ENCODE measurements around the gene ARFGAP3.

Gene ARFGAP3

DNA sequence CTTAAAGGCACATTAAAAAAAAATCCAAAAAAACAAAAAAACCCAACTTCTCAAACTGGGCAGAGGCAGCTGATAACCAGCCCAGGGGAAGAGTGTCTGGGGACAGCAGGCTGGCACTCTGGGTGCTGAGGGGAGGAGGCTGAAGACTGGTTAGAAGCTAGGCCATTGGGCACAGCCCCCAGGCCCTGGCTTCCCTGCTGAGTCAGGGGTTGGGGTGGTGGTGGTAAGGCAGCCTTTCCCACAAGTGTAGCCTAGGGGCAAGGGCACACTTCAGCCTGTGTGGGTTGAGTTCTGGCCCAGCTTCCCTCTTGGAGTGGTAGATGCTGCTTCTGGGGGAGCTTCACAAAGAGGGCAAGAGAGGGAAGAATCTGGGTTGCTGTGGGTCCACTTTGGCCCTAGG lies 16.3 kb upstream of the ARFGAP3 start:
- Histone ChIP-seq H3K27ac (no peak overlapping the region), H3K4me3 (no peak overlapping the region)
- TF ChIP-seq, protein P1, sequence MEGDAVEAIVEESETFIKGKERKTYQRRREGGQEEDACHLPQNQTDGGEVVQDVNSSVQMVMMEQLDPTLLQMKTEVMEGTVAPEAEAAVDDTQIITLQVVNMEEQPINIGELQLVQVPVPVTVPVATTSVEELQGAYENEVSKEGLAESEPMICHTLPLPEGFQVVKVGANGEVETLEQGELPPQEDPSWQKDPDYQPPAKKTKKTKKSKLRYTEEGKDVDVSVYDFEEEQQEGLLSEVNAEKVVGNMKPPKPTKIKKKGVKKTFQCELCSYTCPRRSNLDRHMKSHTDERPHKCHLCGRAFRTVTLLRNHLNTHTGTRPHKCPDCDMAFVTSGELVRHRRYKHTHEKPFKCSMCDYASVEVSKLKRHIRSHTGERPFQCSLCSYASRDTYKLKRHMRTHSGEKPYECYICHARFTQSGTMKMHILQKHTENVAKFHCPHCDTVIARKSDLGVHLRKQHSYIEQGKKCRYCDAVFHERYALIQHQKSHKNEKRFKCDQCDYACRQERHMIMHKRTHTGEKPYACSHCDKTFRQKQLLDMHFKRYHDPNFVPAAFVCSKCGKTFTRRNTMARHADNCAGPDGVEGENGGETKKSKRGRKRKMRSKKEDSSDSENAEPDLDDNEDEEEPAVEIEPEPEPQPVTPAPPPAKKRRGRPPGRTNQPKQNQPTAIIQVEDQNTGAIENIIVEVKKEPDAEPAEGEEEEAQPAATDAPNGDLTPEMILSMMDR (IDR thresholded peaks at IDR 0.05) = no peak
- DNase-seq (ENCODE audit: low spot score) = no peak

DNA sequence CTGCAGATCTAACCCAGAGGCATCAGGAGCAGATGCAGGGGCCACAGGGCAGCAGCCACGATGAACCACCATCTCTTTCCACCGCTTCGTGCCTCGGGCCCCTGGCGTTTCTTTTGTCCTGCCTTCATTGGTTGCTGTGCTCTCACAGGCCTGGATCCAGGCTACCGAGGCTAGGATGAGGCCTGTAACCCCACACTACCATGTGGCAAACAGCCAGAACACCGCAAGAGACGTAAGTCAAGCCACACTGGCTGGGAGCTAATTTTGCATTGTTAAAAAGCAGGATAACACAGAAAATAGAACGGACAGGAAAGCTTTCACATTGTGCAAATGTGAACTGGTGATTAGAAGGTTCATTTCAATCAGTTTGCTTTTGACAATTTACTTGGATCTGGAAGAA lies 15.7 kb upstream of the ARFGAP3 start:
- Histone ChIP-seq H3K27ac (no peak overlapping the region), H3K4me3 (no peak overlapping the region)
- TF ChIP-seq, protein P1 (IDR thresholded peaks at IDR 0.05) = no peak
- DNase-seq (ENCODE audit: low spot score) = no peak

DNA sequence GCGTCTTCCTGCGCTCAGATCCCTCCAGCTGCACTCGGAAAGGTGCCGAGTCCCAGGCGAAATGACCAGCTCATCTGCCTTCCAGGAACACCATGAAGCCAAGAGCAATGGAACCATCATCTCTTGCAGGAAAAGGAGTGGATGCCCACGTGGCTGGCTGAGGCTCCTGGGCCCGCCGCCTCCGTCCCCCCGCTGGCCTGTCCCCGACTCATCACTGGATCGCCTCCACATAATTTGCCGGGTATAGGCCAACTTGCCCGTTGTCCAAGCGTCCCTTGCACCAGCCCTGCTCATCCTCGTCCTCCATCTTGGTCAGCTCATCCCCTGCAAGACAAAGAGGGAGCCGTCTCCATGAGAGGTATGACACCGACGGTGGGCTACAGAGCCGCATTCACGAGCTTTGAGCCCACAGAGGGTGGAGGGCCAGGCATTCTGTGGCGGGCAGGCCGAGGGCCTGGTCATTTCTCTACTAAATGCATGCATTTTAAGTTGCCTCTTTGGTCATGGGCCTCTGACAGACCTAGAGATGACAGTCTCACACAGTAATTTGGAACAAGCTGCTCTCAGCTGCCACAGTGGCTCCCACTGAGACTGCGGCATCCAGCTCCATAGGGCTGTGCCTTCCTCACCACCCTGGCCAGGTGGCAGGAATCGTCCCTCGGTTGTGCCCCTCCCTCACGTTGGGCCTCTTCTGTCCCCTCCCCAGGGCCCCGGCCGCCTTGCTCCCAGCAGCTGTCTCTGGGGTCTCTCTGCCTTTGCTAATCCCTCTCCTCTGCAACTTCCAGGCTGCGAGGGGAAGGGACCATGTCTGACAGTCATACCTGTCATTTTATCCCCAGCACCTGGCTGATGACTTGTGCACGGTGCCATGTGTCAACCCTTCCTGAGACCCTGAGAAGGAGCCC lies 14.3 kb upstream of the ARFGAP3 start:
- TF ChIP-seq, protein P1 (IDR thresholded peaks at IDR 0.05) = no peak
- Histone ChIP-seq H3K27ac (no peak overlapping the region), H3K4me3 (no peak overlapping the region)
- no peak for DNase-seq (ENCODE audit: low spot score)

DNA sequence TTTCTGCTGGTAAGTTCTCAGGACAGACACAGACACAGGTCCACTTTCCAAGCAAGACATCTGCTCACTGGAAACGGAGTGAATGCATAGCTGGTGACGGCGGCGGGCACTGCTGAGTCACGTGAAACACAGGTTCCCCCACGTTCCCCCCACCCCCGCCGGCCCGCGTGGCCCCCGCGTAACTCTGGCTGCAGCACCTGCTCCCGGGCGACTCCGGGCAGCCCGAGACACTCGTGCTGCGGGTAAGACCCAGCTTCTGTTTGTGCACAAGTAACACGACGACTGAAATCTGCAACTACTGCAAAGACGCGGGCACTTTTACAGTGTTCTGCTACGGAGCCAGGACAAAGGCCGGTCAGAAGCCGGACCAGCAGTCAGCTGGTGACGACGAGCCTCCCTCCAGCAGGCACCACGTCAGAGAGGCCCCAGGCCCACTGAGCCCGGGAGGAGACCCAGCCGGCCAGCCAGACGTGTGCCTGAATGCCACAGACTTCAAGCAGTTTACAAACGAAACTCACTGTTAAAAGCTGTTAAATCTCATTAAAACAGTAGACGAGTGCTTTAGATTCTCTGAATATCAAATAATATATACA lies 12.9 kb upstream of the ARFGAP3 start:
- peak overlapping the region in 1 of 2 donors; percentile 88 for H3K27ac ChIP-seq
- TF ChIP-seq, protein P1 (IDR thresholded peaks at IDR 0.05) = no peak

DNA sequence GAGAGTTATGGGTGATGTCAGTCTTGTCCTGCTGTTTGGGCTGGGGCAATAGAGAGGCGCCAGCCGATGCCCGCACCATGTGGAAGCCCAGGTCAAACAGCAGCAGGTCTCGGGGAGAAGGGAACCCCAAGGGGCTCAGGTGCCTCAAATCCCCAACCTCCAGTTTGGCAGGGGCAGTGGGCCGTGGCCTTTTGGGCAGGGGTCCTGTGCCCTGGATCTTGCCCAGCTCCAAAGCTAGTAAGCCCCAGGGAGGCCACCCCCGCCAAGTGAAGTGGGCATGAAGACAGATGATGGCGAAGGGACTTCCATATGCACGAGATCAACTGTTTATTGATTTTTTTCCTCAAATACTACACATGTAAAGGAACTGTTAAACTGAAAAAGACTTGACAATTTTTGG lies 12.4 kb upstream of the ARFGAP3 start:
- TF ChIP-seq, protein P1 (IDR thresholded peaks at IDR 0.05) = no peak

More for the DNA sequence above, 12.9 kb upstream of the ARFGAP3 start:
- no peak overlapping the region for H3K4me3 ChIP-seq
- no peak for DNase-seq (ENCODE audit: low spot score)

DNA sequence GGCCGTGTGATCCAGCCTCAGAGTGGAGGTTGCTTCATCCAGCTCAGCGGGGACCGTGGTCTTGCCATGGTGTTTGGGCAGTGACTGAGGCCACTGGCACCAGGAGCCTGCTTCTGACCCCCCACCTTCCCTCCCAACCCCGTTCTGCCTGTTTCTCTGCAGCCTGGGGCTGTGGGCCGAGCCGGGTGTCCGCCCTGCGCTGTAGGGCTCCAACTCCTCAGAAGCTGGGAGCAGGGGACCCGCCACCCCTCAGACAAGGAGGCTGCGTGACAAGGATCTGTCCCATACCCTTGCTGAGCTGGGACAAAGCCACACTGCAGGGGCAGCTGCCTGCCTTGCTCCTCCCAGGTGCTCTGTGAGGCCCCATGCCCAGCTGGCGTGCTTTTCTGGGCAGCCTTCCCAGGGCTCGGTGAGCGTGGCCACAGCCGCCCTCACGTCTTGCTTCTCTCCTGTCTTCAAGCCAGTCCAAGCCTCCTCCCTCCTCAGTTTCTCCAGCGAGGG lies 11.7 kb upstream of the ARFGAP3 start:
- no peak overlapping the region for H3K4me3 ChIP-seq
- peak overlapping the region; percentile 36 to 88 for H3K27ac ChIP-seq
- DNase-seq (ENCODE audit: low spot score) = peak; percentile 83
- TF ChIP-seq, protein P1 (IDR thresholded peaks at IDR 0.05) = no peak

More for the DNA sequence above, 12.4 kb upstream of the ARFGAP3 start:
- Histone ChIP-seq H3K27ac (peak overlapping the region; percentile 16 to 88), H3K4me3 (no peak overlapping the region)
- DNase-seq (ENCODE audit: low spot score) = no peak

All from coronary artery (tissue), 2 donors.